Naive thymus-derived CD4-positive, alpha-beta T cell (primary cell): ENCODE measurements around the gene ZNF428. TPM values are rescaled to one million over a fixed set of nuclear protein-coding genes. Genes with fewer than 3 reads are reported as not detected.

Experiments
- ATAC-seq: fragments of 150-1000 bp; cut with Tn5 transposase; 2 replicates; pipeline ENCODE4 v1.10.0; 2021; ENCODE audit warnings: mild to moderate bottlenecking, moderate library complexity
- CTCF ChIA-PET: fragments of 350-600 bp; sonication (Branson Sonifier 250); formaldehyde crosslinking; loops from one replicate; lab custom pipeline; 2021; ENCODE audit warnings: antibody characterized with exemption; lab: Charles Lee
- POLR2A ChIA-PET: fragments of 350-600 bp; sonication (Branson Sonifier 250); formaldehyde crosslinking; loops from one replicate; lab custom pipeline; 2021; ENCODE audit warnings: antibody characterized with exemption, inconsistent platforms; lab: Charles Lee
- DNase-seq, 9 donors: peaks; one replicate each; pipeline versions ENCODE4 v3.0.0 to v3.0.0-alpha.2; 2020 to 2022; ENCODE audit warnings: mixed read lengths in 1 of 9
- H3K27ac ChIP-seq: one replicate; pipeline ENCODE4 v1.7.0; 2013; ENCODE audit warnings: mild to moderate bottlenecking, low read depth, low read length, moderate library complexity
- H3K27me3 ChIP-seq, 2 donors: one replicate each; pipeline ENCODE4 v1.7.0; 2013; ENCODE audit warnings: low read length in 2 of 2, mild to moderate bottlenecking in 2 of 2, moderate library complexity in 2 of 2; ENCODE audit not compliant: control insufficient read depth in 2 of 2, insufficient read depth in 2 of 2
- H3K36me3 ChIP-seq, 3 experiments: 1 replicate in 2 of 3; 2 replicates in 1 of 3; pipeline ENCODE4 v1.7.0; 2013; ENCODE audit warnings: low read length in 3 of 3, mild to moderate bottlenecking in 3 of 3, moderate library complexity in 1 of 3; ENCODE audit not compliant: insufficient read depth in 3 of 3, control insufficient read depth in 2 of 3
- H3K4me1 ChIP-seq, 2 donors: one replicate each; pipeline ENCODE4 v1.7.0; 2013; ENCODE audit warnings: low read length in 2 of 2, mild to moderate bottlenecking in 2 of 2, moderate library complexity in 1 of 2; ENCODE audit not compliant: control insufficient read depth in 2 of 2, insufficient read depth in 2 of 2
- H3K4me3 ChIP-seq: 2 replicates; pipeline ENCODE4 v1.7.0; 2013; ENCODE audit warnings: mild to moderate bottlenecking, low read length
- H3K9me3 ChIP-seq, 3 experiments: 1 replicate in 2 of 3; 2 replicates in 1 of 3; pipeline ENCODE4 v1.7.0; 2013; ENCODE audit warnings: low read length in 3 of 3; ENCODE audit not compliant: control insufficient read depth in 2 of 3
- H3K27ac Mint-ChIP-seq, 9 donors: one replicate each; pipeline ENCODE4 v1.8.0; 2020 to 2022; ENCODE audit warnings: mixed read lengths in 9 of 9, mild to moderate bottlenecking in 8 of 9, moderate library complexity in 5 of 9, inconsistent platforms in 2 of 9
- H3K27me3 Mint-ChIP-seq, 5 donors: one replicate each; pipeline ENCODE4 v1.8.0; 2021 to 2022; ENCODE audit warnings: mixed read lengths in 5 of 5, mild to moderate bottlenecking in 1 of 5
- H3K36me3 Mint-ChIP-seq, 5 donors: one replicate each; pipeline ENCODE4 v1.8.0; 2020 to 2022; ENCODE audit warnings: mixed read lengths in 5 of 5, mild to moderate bottlenecking in 3 of 5, inconsistent platforms in 1 of 5
- H3K4me1 Mint-ChIP-seq, 7 donors: one replicate each; pipeline ENCODE4 v1.8.0; 2020 to 2022; ENCODE audit warnings: mixed read lengths in 7 of 7, mild to moderate bottlenecking in 3 of 7, inconsistent platforms in 1 of 7
- H3K4me3 Mint-ChIP-seq, 10 donors: one replicate each; pipeline ENCODE4 v1.8.0; 2020 to 2022; ENCODE audit warnings: mild to moderate bottlenecking in 10 of 10, mixed read lengths in 10 of 10, moderate library complexity in 6 of 10, inconsistent platforms in 2 of 10
- H3K9me3 Mint-ChIP-seq, 11 donors: one replicate each; pipeline ENCODE4 v1.8.0; 2020 to 2022; ENCODE audit warnings: mixed read lengths in 11 of 11, mild to moderate bottlenecking in 4 of 11, inconsistent platforms in 1 of 11, moderate library complexity in 1 of 11
- intact Hi-C, 2 donors: fragments of 100-400 bp; cut with micrococcal nuclease; formaldehyde crosslinking; loops; one replicate each; pipeline ENCODE4 v1.15.1; 2023
- polyA plus RNA-seq, 2 donors: library from polyadenylated mRNA; unstranded; fragments of 300-500 nt; fragmentation: Illumina TruSeq; gene quantifications; one replicate each; pipeline ENCODE4 v1.2.3, GENCODE V29; 2021
- total RNA-seq, 6 experiments: library from RNA in 5 of 6; stranded (reverse) in 5 of 6; gene quantifications; 1 replicate in 5 of 6; 2 replicates in 1 of 6; pipeline ENCODE4 v1.2.3 and lab custom pipeline; 2021 to 2026

The ZNF428 gene
- total and polyA plus RNA-seq, 7 experiments from 2014 or later: 13.1 to 29.1 (median 25.5) TPM

DNA sequence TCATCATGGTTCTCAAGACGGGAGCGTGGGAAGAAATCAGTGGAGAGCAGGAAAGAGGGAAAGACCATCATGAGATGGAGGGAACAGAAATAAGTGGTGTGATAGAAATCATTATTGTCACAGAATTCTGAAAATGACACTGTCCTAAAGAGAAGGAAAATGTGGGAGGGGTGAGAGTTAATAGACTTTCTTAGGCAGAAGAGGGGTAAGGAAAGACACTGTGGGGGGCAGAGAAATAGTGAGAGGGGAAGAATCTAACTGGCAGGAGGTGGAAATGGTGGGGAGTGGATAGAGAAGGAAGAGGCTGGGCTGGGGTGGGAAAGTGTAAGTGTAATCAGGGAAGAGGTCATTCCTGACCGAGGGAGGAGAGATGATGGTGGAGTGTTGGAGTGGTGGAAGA is 40.6 kb downstream of the ZNF428 start:
- H3K4me1 Mint-ChIP-seq: peaks cover 12 to 51% (median 32%) of the 10 kb centered on the region in 7 donors
- peaks cover 0 to 5% (median 0%) of the 10 kb centered on the region in 5 donors for H3K27me3 Mint-ChIP-seq
- Histone ChIP-seq H3K36me3 (no peaks in the 10 kb centered on the region), H3K27me3 (no peaks in the 10 kb centered on the region), H3K4me3 (no peak overlapping the region), H3K4me1 (peaks cover 12 to 18% of the 10 kb centered on the region in 2 donors), H3K9me3 (no peaks in the 10 kb centered on the region), H3K27ac (no peak overlapping the region)
- ChIA-PET CTCF (no interaction called here), POLR2A (interaction anchor here (0.9 kb wide), 1 partner anchor 17 kb away, joined by 3 read pairs; the partner anchor contains the start of gene IRGQ)
- H3K4me3 Mint-ChIP-seq: peak overlapping the region in 9 of 10 donors; percentile 6 to 86 (median 48)
- DNase-seq (no peak), ATAC-seq (no peak)
- H3K36me3 Mint-ChIP-seq: peaks cover 0 to 5% (median 0%) of the 10 kb centered on the region in 5 donors
- intact Hi-C loops: loop anchor here in 1 of 2 donors (5.0 kb wide), 1 partner anchor 116 kb away; no protein-coding TSS in a partner anchor
- H3K27ac Mint-ChIP-seq: peak overlapping the region in 6 of 9 donors; percentile 32 to 73 (median 54)
- peaks cover 0 to 1% (median 0%) of the 10 kb centered on the region in 11 donors for H3K9me3 Mint-ChIP-seq

DNA sequence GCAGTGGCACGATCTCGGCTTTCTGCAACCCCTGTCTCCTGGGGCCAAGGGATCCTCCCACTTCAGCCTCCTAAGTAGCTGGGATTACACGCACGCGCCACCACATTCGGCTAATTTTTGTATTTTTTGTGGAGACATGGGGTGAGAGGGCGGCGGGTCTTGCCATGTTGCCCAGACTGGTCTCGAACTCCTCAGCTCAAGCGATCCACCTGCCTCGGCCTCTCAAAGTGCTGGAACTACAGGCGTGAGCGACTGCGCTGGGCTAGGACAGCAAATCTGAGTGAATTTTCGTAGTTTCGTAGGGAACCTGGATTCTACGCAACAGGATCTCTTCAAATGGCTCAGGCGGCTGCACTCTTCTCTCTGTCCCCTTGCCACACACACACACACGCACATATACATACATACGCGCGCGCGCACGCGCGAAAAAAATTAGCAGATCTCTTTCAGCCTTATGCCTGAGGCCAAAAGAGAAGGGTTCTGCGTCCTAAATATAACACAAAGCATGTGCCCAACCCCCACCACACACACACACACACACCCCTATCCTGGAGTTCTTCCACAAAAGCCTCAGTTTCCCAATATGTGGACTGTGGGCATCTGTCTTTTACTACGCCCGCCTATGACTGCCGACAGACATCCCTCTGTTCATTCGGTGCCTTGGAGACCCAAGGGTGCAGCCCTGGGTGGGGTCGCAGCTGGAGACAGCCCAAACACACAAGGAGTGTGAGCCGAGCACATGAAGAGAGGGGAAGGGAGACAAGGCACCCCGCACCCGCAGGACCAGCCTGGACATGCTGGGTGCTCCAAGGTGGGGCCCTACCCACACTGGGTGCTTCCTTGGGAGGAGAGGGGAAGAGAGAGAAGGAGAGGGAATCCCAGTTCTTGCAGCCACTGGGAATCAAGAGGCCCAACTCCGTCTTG is 43.2 kb downstream of the ZNF428 start:
- ATAC-seq (no peak), DNase-seq (peak in 1 of 9 donors; percentile 16)
- peaks cover 0 to 1% (median 0%) of the 10 kb centered on the region in 11 donors for H3K9me3 Mint-ChIP-seq
- H3K27ac Mint-ChIP-seq: peak overlapping the region; percentile 72 to 98 (median 93)
- CTCF ChIA-PET: interaction anchor here (1.0 to 3.4 kb wide), 3 partner anchors 20 to 21 kb away, joined by 3 to 36 read pairs (median 3); partner anchors contain the start of genes IRGQ and ZNF576
- Histone ChIP-seq H3K4me1 (peaks cover 12 to 14% of the 10 kb centered on the region in 2 donors), H3K27ac (peak overlapping the region; percentile 81), H3K27me3 (no peaks in the 10 kb centered on the region), H3K36me3 (no peaks in the 10 kb centered on the region), H3K4me3 (peak overlapping the region; percentile 52), H3K9me3 (no peaks in the 10 kb centered on the region)
- H3K27me3 Mint-ChIP-seq: peaks cover 0 to 5% (median 0%) of the 10 kb centered on the region in 5 donors
- peaks cover 22 to 56% (median 45%) of the 10 kb centered on the region in 7 donors for H3K4me1 Mint-ChIP-seq
- intact Hi-C loops: loop anchor here (1.0 to 5.0 kb wide), 9 partner anchors 14 to 179 kb away; partner anchors contain the start of genes IRGQ (in 2 of the 2), ZNF428 (in 2 of the 2), ZNF575 (in 2 of the 2) and ZNF576 (in 2 of the 2)
- H3K36me3 Mint-ChIP-seq: peaks cover 0 to 8% (median 3%) of the 10 kb centered on the region in 5 donors
- POLR2A ChIA-PET: interaction anchor here (1.3 to 5.1 kb wide), 2 partner anchors 20 to 113 kb away, joined by 3 to 51 read pairs; partner anchors contain the start of genes IRGQ and ZNF576
- H3K4me3 Mint-ChIP-seq: peak overlapping the region; percentile 70 to 98 (median 93)

DNA sequence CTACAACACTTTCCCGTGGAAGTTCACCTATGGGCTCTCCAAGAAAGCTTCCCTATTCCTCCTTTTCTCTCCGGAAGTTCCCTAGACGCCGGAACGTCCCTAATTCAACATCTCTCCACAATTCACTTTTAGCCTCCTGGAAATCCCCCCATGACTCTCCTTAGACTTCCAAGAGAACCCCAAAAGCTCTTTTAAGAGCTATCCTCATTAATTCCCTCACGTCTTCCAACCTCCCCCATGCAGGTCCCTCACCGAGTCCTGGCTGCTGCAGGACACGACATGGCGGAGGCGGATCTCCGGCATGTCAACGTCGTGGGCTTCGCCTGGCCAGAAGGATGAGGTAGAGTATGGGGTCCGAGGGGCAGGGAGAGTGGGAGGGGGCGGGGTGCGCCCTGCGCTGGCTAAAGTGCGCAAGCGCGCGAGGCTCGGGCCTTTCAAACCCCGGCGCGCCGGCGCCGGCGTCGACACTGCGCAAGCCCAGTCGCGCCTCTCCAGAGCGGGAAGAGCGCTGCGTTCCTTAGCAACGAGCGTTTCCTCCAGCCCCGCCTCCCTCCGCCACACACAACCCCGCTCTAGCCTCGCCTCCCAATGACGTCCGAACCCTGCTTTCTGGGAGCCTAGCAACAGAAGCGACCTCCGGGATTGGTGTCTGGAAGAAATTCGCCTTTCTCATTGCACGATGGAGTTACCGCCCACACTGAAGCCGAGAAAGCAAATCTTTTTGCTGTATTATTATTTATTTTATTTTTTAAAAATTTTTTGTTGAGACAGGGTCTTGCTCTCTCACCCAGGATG is 44.1 kb downstream of the ZNF428 start, which contains the start of the genes PINLYP and XRCC1:
TSS of gene PINLYP (plus strand) at position 646 of the 795 bp plus-strand sequence. CDS start 1,391 bp downstream, outside the sequence.
TSS of gene XRCC1 (minus strand) at position 372 of the 795 bp plus-strand sequence. CDS start at position 303, 69 bp downstream.
- DNase-seq (peak; percentile 85 to 99 (median 95)), ATAC-seq (peak; percentile 99)
- CTCF ChIA-PET: interaction anchor here (0.6 to 3.4 kb wide), 6 partner anchors 10 to 136 kb away, joined by 3 to 36 read pairs (median 3); partner anchors contain the start of genes IRGQ and ZNF576
- H3K27me3 Mint-ChIP-seq: peaks cover 0 to 5% (median 0%) of the 10 kb centered on the region in 5 donors
- H3K27ac Mint-ChIP-seq: peak within 1 kb of the TSS; percentile 93 to 99 (median 96)
- intact Hi-C loops: loop anchor here (1.0 to 5.0 kb wide), 9 partner anchors 13 to 180 kb away; partner anchors contain the start of genes IRGQ (in 2 of the 2), ZNF428 (in 2 of the 2), ZNF575 (in 2 of the 2) and ZNF576 (in 2 of the 2)
- H3K36me3 Mint-ChIP-seq: peaks cover 0 to 10% (median 3%) of the 10 kb centered on the region in 5 donors
- no peaks in the 10 kb centered on the region for H3K27me3 ChIP-seq
- no peaks in the 10 kb centered on the region for H3K36me3 ChIP-seq
- H3K27ac ChIP-seq: peak within 1 kb of the TSS; percentile 98
- H3K4me3 ChIP-seq: peak within 1 kb of the TSS; percentile 77
- H3K9me3 ChIP-seq: no peaks in the 10 kb centered on the region
- H3K4me1 ChIP-seq: peaks cover 12 to 14% of the 10 kb centered on the region in 2 donors
- peaks cover 0 to 1% (median 0%) of the 10 kb centered on the region in 11 donors for H3K9me3 Mint-ChIP-seq
- peaks cover 26 to 63% (median 51%) of the 10 kb centered on the region in 7 donors for H3K4me1 Mint-ChIP-seq
- POLR2A ChIA-PET: interaction anchor here (0.6 to 5.1 kb wide), 10 partner anchors 10 to 180 kb away, joined by 3 to 51 read pairs (median 4); partner anchors contain the start of genes IRGQ, SMG9, ZNF575 and ZNF576
- H3K4me3 Mint-ChIP-seq: peak within 1 kb of the TSS; percentile 92 to 98 (median 96)

DNA sequence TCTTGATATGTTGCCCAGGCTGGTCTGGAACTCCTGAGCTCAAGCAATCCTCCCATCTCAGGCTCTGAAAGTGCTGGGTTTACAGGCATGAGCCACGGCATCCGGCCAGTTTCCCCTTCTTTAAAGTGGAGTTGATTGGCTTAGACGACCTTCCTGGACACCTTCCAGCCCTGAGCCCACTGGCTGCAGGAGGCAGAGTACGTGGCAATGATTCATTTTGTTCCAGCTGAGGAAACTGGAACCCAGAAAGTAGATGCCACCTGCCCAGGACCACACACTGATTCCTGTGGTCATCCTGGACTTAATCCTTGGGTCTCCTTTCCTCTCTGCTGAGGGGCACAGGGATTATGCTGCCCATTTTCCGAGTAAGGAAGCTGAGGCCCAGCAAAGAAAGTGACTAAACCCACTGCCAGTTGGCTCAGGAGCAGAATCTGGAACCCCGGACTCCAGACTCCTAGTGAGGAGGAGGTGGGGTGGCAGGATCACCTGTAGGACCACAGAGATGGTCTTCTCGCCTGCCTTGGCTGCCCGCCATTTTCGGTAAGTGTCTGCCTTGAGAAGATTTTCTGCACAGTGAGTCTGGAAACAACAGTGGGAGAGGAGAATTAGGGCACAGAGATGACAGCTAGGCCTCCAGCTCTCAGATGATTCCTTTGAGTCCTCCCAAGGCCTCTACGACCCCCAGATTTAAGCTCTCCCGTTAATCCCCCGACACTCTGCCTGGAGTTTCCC is 44.8 kb downstream of the ZNF428 start:
- ChIA-PET POLR2A (interaction anchor here (0.6 to 5.1 kb wide), 10 partner anchors 9 to 180 kb away, joined by 3 to 51 read pairs (median 4); partner anchors contain the start of genes IRGQ, SMG9, ZNF575 and ZNF576), CTCF (interaction anchor here (0.7 to 3.4 kb wide), 6 partner anchors 10 to 136 kb away, joined by 3 to 36 read pairs (median 3); partner anchors contain the start of genes IRGQ and ZNF576)
- H3K4me1 ChIP-seq: peaks cover 12 to 18% of the 10 kb centered on the region in 2 donors
- no peaks in the 10 kb centered on the region for H3K9me3 ChIP-seq
- ATAC-seq: no peak
- peaks cover 26 to 63% (median 52%) of the 10 kb centered on the region in 7 donors for H3K4me1 Mint-ChIP-seq
- peak overlapping the region; percentile 77 for H3K4me3 ChIP-seq
- peaks cover 0 to 5% (median 0%) of the 10 kb centered on the region in 5 donors for H3K27me3 Mint-ChIP-seq
- peaks cover 0 to 1% (median 0%) of the 10 kb centered on the region in 11 donors for H3K9me3 Mint-ChIP-seq
- peak overlapping the region; percentile 93 to 99 (median 96) for H3K27ac Mint-ChIP-seq
- H3K36me3 Mint-ChIP-seq: peaks cover 0 to 15% (median 3%) of the 10 kb centered on the region in 5 donors
- no peak for DNase-seq
- peak overlapping the region; percentile 92 to 98 (median 96) for H3K4me3 Mint-ChIP-seq
- intact Hi-C loops: loop anchor here (1.0 to 5.0 kb wide), 9 partner anchors 12 to 181 kb away; partner anchors contain the start of genes IRGQ (in 2 of the 2), ZNF428 (in 2 of the 2), ZNF575 (in 2 of the 2) and ZNF576 (in 2 of the 2)
- no peaks in the 10 kb centered on the region for H3K27me3 ChIP-seq
- no peaks in the 10 kb centered on the region for H3K36me3 ChIP-seq
- peak overlapping the region; percentile 98 for H3K27ac ChIP-seq

DNA sequence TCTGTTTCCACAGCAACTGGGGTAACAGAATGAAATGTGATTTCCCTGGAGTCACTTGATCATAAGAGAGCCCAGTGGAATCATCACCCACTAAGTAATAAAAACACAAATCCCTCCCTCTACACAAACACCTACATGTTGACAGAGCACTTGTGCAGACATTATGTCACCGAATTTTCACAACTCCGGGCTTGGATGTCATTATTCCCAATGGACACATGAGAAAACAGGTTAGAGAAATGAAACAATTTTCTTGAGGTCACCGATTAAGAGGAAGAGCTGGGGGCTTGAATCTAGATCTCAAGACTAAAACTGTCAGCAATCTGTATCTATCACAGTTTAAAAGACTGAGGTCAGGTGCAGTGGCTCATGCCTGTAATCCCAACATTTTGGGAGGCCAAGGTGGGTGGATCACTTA is 47.2 kb downstream of the ZNF428 start:
- Mint-ChIP-seq H3K9me3 (peaks cover 0 to 1% (median 0%) of the 10 kb centered on the region in 11 donors), H3K27me3 (no peaks in the 10 kb centered on the region), H3K4me3 (peak overlapping the region in 1 of 10 donors; percentile 55), H3K27ac (peak overlapping the region in 6 of 9 donors; percentile 29 to 86 (median 74)), H3K4me1 (peaks cover 24 to 62% (median 44%) of the 10 kb centered on the region in 7 donors), H3K36me3 (peaks cover 0 to 15% (median 0%) of the 10 kb centered on the region in 5 donors)
- no peak overlapping the region for H3K27ac ChIP-seq
- no peaks in the 10 kb centered on the region for H3K27me3 ChIP-seq
- peaks cover 12 to 18% of the 10 kb centered on the region in 2 donors for H3K4me1 ChIP-seq
- H3K9me3 ChIP-seq: no peaks in the 10 kb centered on the region
- H3K36me3 ChIP-seq: no peaks in the 10 kb centered on the region
- ChIA-PET POLR2A (interaction anchor here (5.1 kb wide), 1 partner anchor 24 kb away, joined by 51 read pairs; the partner anchor contains the start of genes IRGQ and ZNF576), CTCF (interaction anchor here (0.8 to 2.8 kb wide), 2 partner anchors 18 to 22 kb away, joined by 6 to 11 read pairs; no protein-coding TSS in a partner anchor)
- ATAC-seq: no peak
- intact Hi-C loops: no loop called here
- H3K4me3 ChIP-seq: no peak overlapping the region
- DNase-seq: no peak
